ENCODE measurements around the gene ANK3. TPM values are rescaled to one million over a fixed set of nuclear protein-coding genes. Genes with fewer than 3 reads are reported as not detected.

Gene ANK3
- total RNA-seq, 2 experiments from 2014 or later, result 15.0 to 19.1 TPM

DNA sequence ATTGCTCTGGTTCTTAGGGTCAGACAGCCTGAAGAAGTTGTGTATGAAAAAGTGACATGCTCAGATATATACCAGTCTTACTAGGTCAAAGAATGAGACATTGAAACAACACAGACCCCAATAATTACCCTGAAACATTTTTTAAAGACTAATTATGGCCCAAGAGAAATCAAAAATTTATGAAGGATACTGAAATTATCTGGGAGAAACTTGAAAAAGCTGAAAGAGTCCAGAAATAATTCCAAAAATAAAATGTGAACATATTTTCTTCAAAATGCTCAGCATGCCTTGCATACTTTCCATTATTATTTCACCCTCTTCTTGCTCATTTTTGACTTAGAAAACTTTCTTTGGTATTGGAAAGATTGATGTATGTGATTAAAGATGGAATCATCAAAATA is 284.4 kb downstream of the ANK3 start:
- POLR2A ChIA-PET, result no interaction called here
- H3K27me3 Mint-ChIP-seq, result no peaks in the 10 kb centered on the region
- CTCF ChIA-PET, result interaction anchor here (1.6 kb wide), 1 partner anchor 10 kb away, joined by 6 read pairs; no protein-coding TSS in a partner anchor
- no peaks in the 10 kb centered on the region for H3K9me3 Mint-ChIP-seq
- H3K27ac Mint-ChIP-seq, result no peak overlapping the region
- H3K4me3 Mint-ChIP-seq, result no peak overlapping the region
- H3K36me3 Mint-ChIP-seq (ENCODE audit: low read depth), result no peaks in the 10 kb centered on the region
- no peak for DNase-seq
- no peaks in the 10 kb centered on the region for H3K4me1 Mint-ChIP-seq

DNA sequence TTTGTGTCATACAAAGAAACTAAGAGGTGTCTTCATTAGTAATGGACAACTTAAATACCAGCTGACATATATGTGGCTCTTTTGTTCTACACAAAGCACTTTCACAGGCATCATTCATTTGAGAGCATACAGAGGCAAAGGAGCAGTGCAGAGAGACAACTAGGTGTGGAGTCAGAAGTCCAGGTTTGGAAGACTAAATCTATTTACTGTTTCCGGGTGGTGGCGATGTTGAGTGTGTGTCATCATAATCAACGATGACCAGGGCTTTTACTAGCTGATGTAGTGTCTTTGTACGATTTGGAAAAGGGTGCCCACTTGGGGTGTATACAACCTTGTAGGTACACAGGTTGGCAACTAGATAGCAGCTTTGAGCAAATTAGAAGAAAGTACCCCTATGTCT is 287.9 kb downstream of the ANK3 start:
- POLR2A ChIA-PET, result no interaction called here
- Mint-ChIP-seq H3K9me3 (no peaks in the 10 kb centered on the region), H3K4me3 (no peak overlapping the region), H3K36me3 (ENCODE audit: low read depth) (no peaks in the 10 kb centered on the region), H3K4me1 (no peaks in the 10 kb centered on the region), H3K27ac (no peak overlapping the region), H3K27me3 (no peaks in the 10 kb centered on the region)
- no peak for DNase-seq
- CTCF ChIA-PET, result interaction anchor here (1.7 kb wide), 1 partner anchor 336 kb away, joined by 4 read pairs; no protein-coding TSS in a partner anchor

DNA sequence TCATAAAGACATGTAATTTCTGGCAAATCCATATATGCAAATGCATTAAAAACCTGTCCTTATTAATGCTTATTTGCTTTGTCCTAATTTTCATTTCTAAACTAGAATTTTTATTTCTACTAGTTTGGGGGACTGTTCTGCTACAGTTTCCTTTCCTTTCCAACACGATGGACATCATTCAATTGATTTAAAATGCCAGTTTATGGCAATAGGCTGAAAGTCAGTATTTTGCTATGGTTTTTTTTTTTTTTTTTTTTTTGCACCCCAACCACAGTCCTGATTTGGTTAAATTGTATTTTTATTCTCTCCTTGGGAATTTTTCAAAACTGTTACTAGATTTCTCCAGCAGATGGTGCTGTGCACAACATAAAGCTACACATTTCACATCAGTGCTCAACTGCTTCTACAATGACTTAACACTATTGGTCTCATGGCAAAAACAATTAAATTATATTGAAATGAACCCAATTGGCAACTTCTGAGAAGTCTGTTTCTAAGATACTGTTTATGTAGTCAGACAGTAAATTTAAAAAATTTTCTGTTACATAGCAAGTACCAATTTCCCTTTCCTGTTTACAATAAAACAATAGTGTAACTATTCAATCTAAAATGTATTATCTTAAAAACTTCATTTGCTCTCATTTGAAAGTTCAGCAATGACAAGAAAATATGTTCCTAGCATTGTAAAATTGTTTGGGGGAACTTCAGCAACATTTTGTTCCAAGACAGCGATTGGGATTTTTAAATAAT is 289.5 kb downstream of the ANK3 start:
- Mint-ChIP-seq H3K4me3 (no peak overlapping the region), H3K4me1 (no peaks in the 10 kb centered on the region), H3K27ac (no peak overlapping the region), H3K36me3 (ENCODE audit: low read depth) (no peaks in the 10 kb centered on the region), H3K27me3 (no peaks in the 10 kb centered on the region), H3K9me3 (no peaks in the 10 kb centered on the region)
- ChIA-PET POLR2A (no interaction called here), CTCF (interaction anchor here (0.6 to 1.6 kb wide), 15 partner anchors 9 to 547 kb away, joined by 3 to 6 read pairs (median 3); no protein-coding TSS in a partner anchor)
- no peak for DNase-seq

DNA sequence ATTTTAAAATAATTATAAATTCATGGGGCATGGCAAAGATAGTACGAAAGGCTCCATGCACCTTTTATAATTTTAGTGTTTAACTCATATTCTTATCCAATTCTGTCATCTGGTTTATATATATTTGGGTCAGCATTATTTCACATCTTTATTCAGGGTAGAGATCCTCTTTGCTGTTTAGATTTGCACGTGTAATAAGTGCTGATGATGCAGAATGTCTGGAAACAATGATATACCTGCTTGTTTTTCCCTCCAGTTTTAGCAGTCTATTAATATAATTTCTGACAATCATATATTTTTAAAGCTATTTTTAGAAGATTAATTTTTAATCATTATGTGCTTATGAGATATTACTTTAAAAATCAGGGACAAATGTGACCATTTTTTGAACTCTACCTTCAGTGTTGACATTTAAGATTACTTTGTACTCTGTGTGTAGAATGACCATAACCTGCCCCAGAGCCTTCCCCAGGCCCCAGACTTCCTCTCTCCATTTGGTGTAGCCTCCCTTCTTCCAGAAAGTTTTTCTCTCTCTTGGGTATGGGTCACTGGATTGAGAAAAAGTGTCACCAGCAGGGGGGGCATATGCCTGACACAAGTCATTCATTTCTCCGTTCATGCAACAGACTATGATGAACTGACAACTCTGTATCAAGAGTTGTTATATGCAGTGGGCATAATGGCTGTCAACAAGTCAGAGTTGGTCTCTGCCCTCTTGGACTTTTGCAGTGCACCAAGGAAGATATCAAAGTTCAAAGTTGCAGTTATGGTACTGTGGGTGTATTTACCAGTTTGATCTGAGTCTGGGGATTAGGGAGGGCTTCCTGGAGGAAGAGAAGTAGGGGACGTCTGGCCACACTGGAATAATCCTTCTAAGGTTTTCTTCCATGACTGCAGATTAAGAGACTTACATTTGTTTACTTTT is 290.7 kb downstream of the ANK3 start:
- Mint-ChIP-seq H3K36me3 (ENCODE audit: low read depth) (no peaks in the 10 kb centered on the region), H3K27ac (no peak overlapping the region), H3K27me3 (no peaks in the 10 kb centered on the region), H3K9me3 (no peaks in the 10 kb centered on the region), H3K4me3 (no peak overlapping the region), H3K4me1 (peaks cover 2% of the 10 kb centered on the region)
- no peak for DNase-seq
- CTCF ChIA-PET, result interaction anchor here (0.6 to 1.9 kb wide), 7 partner anchors 100 to 672 kb away, joined by 3 to 6 read pairs (median 3); no protein-coding TSS in a partner anchor
- POLR2A ChIA-PET, result no interaction called here

DNA sequence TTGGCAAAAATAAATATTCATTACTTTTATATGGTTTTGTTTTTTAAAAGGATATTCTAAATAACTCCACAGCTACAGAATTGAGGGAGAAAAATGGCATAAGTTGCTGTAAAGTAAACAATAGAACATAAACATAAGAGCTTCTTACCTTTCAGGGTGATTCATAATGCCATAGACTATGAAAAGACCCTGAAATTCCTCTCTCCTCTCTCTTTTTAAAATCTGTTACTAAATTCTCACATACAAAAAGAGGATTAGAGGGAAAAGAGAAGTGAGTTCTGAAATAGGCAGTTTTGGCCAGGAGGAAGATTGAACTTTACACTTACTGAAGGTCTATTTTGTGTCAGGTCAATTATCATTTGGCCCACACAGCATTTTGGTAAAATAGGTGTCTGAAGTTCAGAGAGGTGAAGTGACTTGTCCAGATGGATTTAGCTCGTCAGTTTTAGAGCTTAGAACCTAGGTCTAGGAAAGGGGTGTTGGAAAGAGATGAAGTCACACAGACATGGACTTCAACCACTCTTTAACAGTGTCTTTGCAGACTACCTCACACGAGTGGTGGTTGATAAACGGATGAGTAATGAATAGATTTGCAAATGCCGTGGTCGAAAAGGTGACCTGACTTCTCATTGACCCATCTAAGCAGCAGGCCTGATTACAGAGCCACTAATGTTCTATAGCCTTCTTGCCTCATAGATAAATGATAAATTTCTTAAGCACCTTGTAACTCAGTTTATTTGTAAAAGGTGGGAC is 292.7 kb downstream of the ANK3 start:
- no peak for DNase-seq
- no peak overlapping the region for H3K4me3 Mint-ChIP-seq
- H3K36me3 Mint-ChIP-seq (ENCODE audit: low read depth), result no peaks in the 10 kb centered on the region
- H3K27me3 Mint-ChIP-seq, result no peaks in the 10 kb centered on the region
- H3K9me3 Mint-ChIP-seq, result no peaks in the 10 kb centered on the region
- POLR2A ChIA-PET, result no interaction called here
- H3K27ac Mint-ChIP-seq, result no peak overlapping the region
- peaks cover 2% of the 10 kb centered on the region for H3K4me1 Mint-ChIP-seq
- CTCF ChIA-PET, result interaction anchor here (1.1 to 1.9 kb wide), 2 partner anchors 18 to 111 kb away, joined by 3 to 5 read pairs; no protein-coding TSS in a partner anchor

DNA sequence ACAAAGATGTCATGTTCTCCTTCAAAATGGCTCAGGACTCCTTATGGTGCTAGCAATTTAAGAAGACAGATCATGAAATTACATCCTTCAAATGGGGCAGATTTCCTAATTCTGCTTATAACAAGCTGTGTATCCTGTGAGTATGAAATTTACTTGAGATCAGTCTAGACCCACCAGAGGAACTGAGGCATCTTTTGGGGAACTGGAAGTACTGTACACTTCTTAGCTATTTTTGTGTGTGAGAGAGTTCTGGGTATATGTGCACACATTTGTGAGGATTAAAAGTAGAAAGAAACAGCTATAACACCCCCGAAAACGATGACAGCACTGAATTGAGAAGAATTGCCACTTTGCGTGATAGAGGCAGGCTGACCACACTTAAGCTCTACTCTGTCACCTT is 296.4 kb downstream of the ANK3 start:
- H3K4me1 Mint-ChIP-seq, result peaks cover 2% of the 10 kb centered on the region
- ChIA-PET CTCF (interaction anchor here (0.7 kb wide), 1 partner anchor 474 kb away, joined by 3 read pairs; no protein-coding TSS in a partner anchor), POLR2A (no interaction called here)
- H3K4me3 Mint-ChIP-seq, result no peak overlapping the region
- DNase-seq, result no peak
- H3K27me3 Mint-ChIP-seq, result no peaks in the 10 kb centered on the region
- no peaks in the 10 kb centered on the region for H3K36me3 Mint-ChIP-seq (ENCODE audit: low read depth)
- H3K27ac Mint-ChIP-seq, result no peak overlapping the region
- H3K9me3 Mint-ChIP-seq, result no peaks in the 10 kb centered on the region

DNA sequence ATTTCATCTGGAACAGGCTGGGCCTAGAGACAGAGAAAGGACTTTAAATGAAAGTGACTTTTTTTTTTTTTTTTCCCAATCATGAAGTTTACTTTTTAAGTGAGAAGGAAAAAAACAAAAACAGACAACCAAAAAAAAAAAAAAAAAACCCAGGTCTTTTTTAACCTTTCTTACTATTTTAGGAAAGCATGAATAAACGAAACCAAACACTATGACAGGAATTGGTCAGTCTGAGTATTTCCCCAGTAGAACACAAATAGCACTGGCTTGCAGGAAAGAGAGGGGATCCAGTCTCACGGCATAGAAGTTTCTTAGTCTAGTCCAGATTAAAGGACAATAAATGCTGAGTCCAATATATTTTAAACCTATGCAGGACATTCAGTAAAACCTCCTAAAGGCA is 302.8 kb downstream of the ANK3 start:
- Mint-ChIP-seq H3K4me3 (no peak overlapping the region), H3K9me3 (no peaks in the 10 kb centered on the region), H3K27ac (no peak overlapping the region), H3K27me3 (no peaks in the 10 kb centered on the region), H3K4me1 (peaks cover 2% of the 10 kb centered on the region), H3K36me3 (ENCODE audit: low read depth) (no peaks in the 10 kb centered on the region)
- ChIA-PET CTCF (no interaction called here), POLR2A (interaction anchor here (1.0 kb wide), 1 partner anchor 28 kb away, joined by 3 read pairs; no protein-coding TSS in a partner anchor)
- no peak for DNase-seq

DNA sequence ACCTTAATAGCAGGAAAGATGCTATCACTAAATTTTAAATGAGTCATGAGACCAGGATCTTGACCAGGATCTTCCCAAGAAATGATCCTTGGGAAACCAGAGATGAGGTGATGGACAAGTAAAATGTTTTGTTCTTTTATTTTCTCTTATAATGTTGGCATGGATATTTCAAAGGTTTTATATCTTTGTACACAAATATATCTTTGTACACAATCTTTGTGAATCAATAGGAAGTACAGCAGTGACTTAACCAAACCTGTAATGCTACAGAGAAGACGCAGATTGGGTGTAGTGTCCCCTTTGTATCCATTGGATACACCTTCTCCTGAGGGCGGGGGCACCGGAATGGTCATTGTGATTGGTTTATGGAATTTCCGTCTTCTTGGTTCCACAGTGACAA is 303.3 kb downstream of the ANK3 start:
- DNase-seq, result no peak
- Mint-ChIP-seq H3K36me3 (ENCODE audit: low read depth) (no peaks in the 10 kb centered on the region), H3K4me3 (no peak overlapping the region), H3K4me1 (peaks cover 2% of the 10 kb centered on the region), H3K9me3 (no peaks in the 10 kb centered on the region), H3K27ac (no peak overlapping the region), H3K27me3 (no peaks in the 10 kb centered on the region)
- ChIA-PET CTCF (no interaction called here), POLR2A (no interaction called here)

DNA sequence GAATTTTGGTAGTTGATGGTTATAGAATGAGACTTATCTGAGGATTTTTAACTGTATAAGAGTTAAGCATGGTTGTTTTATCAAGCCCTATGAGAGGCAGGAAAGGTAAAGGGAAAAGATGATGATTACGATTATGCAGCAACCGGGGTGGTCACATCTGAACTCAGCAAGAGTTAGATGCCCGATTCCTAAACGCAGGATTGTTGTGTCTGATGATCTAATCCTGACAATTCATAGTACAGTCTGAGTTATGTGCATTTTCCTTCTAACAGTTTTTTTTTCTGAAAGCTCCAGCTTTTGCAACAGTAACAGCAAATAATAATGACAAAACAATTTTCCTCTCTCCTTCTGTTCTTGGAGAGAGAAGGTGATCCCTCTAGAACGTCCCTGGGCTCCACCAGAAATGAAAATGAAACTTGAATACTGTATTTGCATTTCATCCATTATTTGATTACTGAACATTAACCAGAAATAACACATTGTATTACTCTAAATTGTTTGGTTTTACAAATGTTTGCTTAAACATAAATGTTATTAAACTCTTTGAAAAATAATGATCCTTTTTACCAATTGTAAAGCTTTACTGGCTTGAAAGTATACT is 306.8 kb downstream of the ANK3 start:
- no peak overlapping the region for H3K4me3 Mint-ChIP-seq
- no peaks in the 10 kb centered on the region for H3K36me3 Mint-ChIP-seq (ENCODE audit: low read depth)
- H3K27ac Mint-ChIP-seq, result no peak overlapping the region
- H3K27me3 Mint-ChIP-seq, result no peaks in the 10 kb centered on the region
- CTCF ChIA-PET, result no interaction called here
- POLR2A ChIA-PET, result no interaction called here
- H3K4me1 Mint-ChIP-seq, result peaks cover 2% of the 10 kb centered on the region
- DNase-seq, result no peak
- H3K9me3 Mint-ChIP-seq, result no peaks in the 10 kb centered on the region

DNA sequence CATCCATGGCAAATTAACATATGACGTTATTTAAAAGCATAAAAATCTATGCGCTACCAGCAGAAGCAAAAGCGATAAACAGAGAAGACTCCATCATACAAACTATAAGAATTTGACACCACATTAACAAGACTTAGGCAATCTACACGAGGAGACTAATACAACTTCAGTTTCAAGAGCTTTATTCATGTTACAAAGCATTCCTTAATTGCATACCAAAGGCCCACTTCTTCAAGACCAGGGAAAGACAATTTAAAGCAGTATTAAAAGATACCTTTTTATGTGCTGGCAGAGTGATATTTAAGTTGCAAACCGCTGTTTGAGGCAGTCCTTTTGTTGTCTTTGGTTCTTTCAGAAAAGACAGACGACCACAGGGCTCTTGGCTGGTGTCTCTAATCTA is 307.3 kb downstream of the ANK3 start:
- no peak overlapping the region for H3K4me3 Mint-ChIP-seq
- no peak overlapping the region for H3K27ac Mint-ChIP-seq
- peaks cover 2% of the 10 kb centered on the region for H3K4me1 Mint-ChIP-seq
- H3K27me3 Mint-ChIP-seq, result no peaks in the 10 kb centered on the region
- ChIA-PET POLR2A (no interaction called here), CTCF (no interaction called here)
- H3K9me3 Mint-ChIP-seq, result no peaks in the 10 kb centered on the region
- no peak for DNase-seq
- H3K36me3 Mint-ChIP-seq (ENCODE audit: low read depth), result no peaks in the 10 kb centered on the region

DNA sequence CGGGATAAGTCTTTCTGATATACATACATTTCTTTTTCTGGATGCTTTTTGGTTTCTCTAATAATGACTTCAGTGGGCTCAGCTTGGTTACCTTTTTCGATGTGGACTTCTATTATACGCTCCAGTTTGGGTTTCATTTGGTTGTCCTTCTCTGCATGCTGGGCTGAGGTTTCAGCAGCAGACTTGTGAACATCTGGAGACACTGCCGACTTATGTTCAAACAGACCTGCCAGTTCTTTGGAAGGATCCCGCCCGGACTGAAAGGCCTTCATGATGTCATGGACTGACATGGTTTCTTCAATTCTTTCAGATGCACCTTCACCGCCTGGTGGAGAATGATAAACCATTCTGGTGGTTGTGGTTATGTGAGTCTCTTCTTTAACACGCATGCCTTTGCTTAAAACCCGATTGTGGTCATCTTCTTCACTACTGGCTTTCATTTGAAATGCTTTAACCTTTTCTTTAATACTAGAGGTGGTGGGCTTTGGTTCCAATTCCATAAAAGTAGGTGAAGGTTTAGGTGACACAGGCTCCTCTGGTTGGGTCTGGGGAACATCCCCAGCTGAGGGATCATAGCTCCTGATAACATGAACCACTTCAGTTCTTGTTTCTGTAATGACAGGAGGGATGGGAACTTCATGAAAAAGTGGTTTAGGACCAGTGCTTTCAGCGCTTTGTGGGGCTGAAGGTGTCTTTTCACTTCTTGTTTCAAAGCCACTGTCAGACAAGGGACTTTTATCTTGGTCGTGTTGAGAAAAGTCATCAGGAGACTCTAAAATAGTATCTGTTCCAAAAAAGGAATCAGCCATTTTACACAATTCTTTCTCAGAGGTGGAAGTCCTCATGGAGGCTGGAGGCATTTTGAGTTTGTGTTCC is 315.7 kb downstream of the ANK3 start:
- no peaks in the 10 kb centered on the region for H3K4me1 Mint-ChIP-seq
- CTCF ChIA-PET, result no interaction called here
- no peaks in the 10 kb centered on the region for H3K9me3 Mint-ChIP-seq
- H3K27ac Mint-ChIP-seq, result no peak overlapping the region
- no peak overlapping the region for H3K4me3 Mint-ChIP-seq
- no peak for DNase-seq
- H3K36me3 Mint-ChIP-seq (ENCODE audit: low read depth), result no peaks in the 10 kb centered on the region
- POLR2A ChIA-PET, result no interaction called here
- H3K27me3 Mint-ChIP-seq, result no peaks in the 10 kb centered on the region

DNA sequence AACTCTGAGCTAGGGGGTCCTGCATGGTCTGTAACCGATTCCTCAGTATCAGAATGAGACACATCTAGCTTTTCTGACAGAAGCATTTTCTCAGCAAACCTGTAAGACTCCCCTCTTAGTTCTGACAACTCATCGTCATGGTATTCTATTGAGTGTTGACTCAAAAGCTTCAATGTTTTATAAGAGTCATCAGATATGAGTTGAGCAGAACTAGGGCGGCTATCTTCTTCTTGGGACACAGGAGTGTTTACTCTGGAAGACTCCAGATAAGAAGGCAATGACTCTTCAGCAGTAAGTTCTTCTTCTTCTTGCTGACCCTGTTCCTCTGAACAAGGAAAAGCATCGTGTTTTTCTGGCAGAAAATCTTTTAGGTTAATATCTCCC is 316.3 kb downstream of the ANK3 start:
- CTCF ChIA-PET, result no interaction called here
- POLR2A ChIA-PET, result no interaction called here
- Mint-ChIP-seq H3K9me3 (no peaks in the 10 kb centered on the region), H3K36me3 (ENCODE audit: low read depth) (no peaks in the 10 kb centered on the region), H3K27ac (no peak overlapping the region), H3K27me3 (no peaks in the 10 kb centered on the region), H3K4me1 (no peaks in the 10 kb centered on the region), H3K4me3 (no peak overlapping the region)
- no peak for DNase-seq

Data from activated CD4-positive, alpha-beta memory T cell treated with anti-CD3 and anti-CD28 coated beads, Interleukin-2, amount 10 ng/mL, durations not matched to agents 7 days and 5 days (primary cell).